ENCODE measurements around the gene ZC3H10. TPM values are rescaled to one million over a fixed set of nuclear protein-coding genes. Genes with fewer than 3 reads are reported as not detected.

ZC3H10 gene
- total and polyA plus RNA-seq, 2 experiments from 2014 or later, result 2.7 to 5.4 TPM

- H3F3A ChIP-seq (replicated peaks; ENCODE audit: low read depth), result peaks cover 26% of the 10 kb centered on the region
- peak overlapping the region; percentile 89 for H3K4me2 ChIP-seq
- no peaks in the 10 kb centered on the region for H3K27me3 ChIP-seq (ENCODE audit: insufficient read depth)
- H3K36me3 Mint-ChIP-seq (ENCODE audit: low read depth), result peaks cover 22% of the 10 kb centered on the region
- peaks cover 26% of the 10 kb centered on the region for H3K4me1 Mint-ChIP-seq
- peak overlapping the region; percentile 45; the same call in 1 of the 2 replicates for H3K27ac ChIP-seq (ENCODE audit: low read depth)
- H3K79me2 ChIP-seq (replicated peaks; ENCODE audit: insufficient read depth), result peaks cover 13% of the 10 kb centered on the region; the same call in 1 of the 2 replicates
- peak overlapping the region; percentile 88; the same call in 1 of the 2 replicates for H2AFZ ChIP-seq
- peaks cover 22% of the 10 kb centered on the region for H3K4me1 ChIP-seq (ENCODE audit: insufficient read depth)
- 0 out of 2 replicates have a peak, but pooled peaks cover 2% of the 10 kb centered on the region for H3K36me3 ChIP-seq (ENCODE audit: insufficient read depth)
- ATAC-seq (no peak; the same call in 2 of the 3 replicates), DNase-seq (ENCODE audit: low spot score) (no peak)
- H3K4me3 ChIP-seq, result peak overlapping the region; percentile 90
- H3K9me3 Mint-ChIP-seq, result no peaks in the 10 kb centered on the region; the same call in 1 of the 3 replicates
- no peaks in the 10 kb centered on the region for H4K20me1 ChIP-seq (replicated peaks; ENCODE audit: insufficient read depth)
- H3K27me3 Mint-ChIP-seq (ENCODE audit: insufficient read depth, low read depth, poor library complexity), result peaks cover 21% of the 10 kb centered on the region
- TF ChIP-seq ETS1 (IDR thresholded peaks at IDR 0.05) (no peak), STAT1 (IDR thresholded peaks at IDR 0.05; ENCODE audit: unreplicated experiment) (no peak), ZNF114 (CRISPR knock-in tag; IDR thresholded peaks at IDR 0.05) (no peak), EZH2phosphoT487 (IDR thresholded peaks at IDR 0.05; ENCODE audit: unreplicated experiment) (no peak), REST (IDR thresholded peaks at IDR 0.05; ENCODE audit: unreplicated experiment) (no peak)
- peak overlapping the region; percentile 98 for H3K27ac Mint-ChIP-seq
- H3K4me3 Mint-ChIP-seq, result peak overlapping the region; percentile 96
- no peaks in the 10 kb centered on the region for H3K9me2 ChIP-seq (ENCODE audit: insufficient read depth)
Measured at GRCh38 chr12:56152756-56153677, 35.0 kb downstream of the ZC3H10 start.

GRCh38 chr12:56153678-56154065 is 35.6 kb downstream of the ZC3H10 start:
- H3K4me1 ChIP-seq (ENCODE audit: insufficient read depth), result peaks cover 22% of the 10 kb centered on the region
- peaks cover 26% of the 10 kb centered on the region for H3F3A ChIP-seq (replicated peaks; ENCODE audit: low read depth)
- peak overlapping the region; percentile 90 for H3K4me3 ChIP-seq
- Mint-ChIP-seq H3K36me3 (ENCODE audit: low read depth) (peaks cover 28% of the 10 kb centered on the region), H3K4me1 (peaks cover 26% of the 10 kb centered on the region), H3K4me3 (peak overlapping the region; percentile 96), H3K27me3 (ENCODE audit: insufficient read depth, low read depth, poor library complexity) (peaks cover 26% of the 10 kb centered on the region), H3K9me3 (no peaks in the 10 kb centered on the region; the same call in 1 of the 3 replicates), H3K27ac (no peak overlapping the region)
- no peak for TF ChIP-seq NANOG (IDR thresholded peaks at IDR 0.05; ENCODE audit: borderline replicate concordance)
- no peak for TF ChIP-seq EZH2 (IDR thresholded peaks at IDR 0.05; ENCODE audit: low read depth, unreplicated experiment)
- no peak for TF ChIP-seq ETS1 (IDR thresholded peaks at IDR 0.05)
- no peak for TF ChIP-seq ZNF331 (CRISPR knock-in tag; IDR thresholded peaks at IDR 0.05; ENCODE audit: low read depth)
- TF ChIP-seq CTCF (conservative IDR thresholded peaks at IDR 0.05; ENCODE audit: low read depth in 2 of 2), result no peak
- no peak for TF ChIP-seq JUNB (IDR thresholded peaks at IDR 0.05; ENCODE audit: unreplicated experiment)
- no peak for TF ChIP-seq POLR2AphosphoS5 (IDR thresholded peaks at IDR 0.05; ENCODE audit: low read depth)
- TF ChIP-seq CREB1 (CRISPR knock-in tag; IDR thresholded peaks at IDR 0.05; ENCODE audit: low read depth), result no peak
- no peak for TF ChIP-seq ZNF114 (CRISPR knock-in tag; IDR thresholded peaks at IDR 0.05)
- no peak for ATAC-seq
- no peaks in the 10 kb centered on the region for H3K9me2 ChIP-seq (ENCODE audit: insufficient read depth)
- no peak overlapping the region for H2AFZ ChIP-seq
- no peaks in the 10 kb centered on the region for H3K27me3 ChIP-seq (ENCODE audit: insufficient read depth)
- H3K79me2 ChIP-seq (replicated peaks; ENCODE audit: insufficient read depth), result peaks cover 17% of the 10 kb centered on the region
- H3K36me3 ChIP-seq (ENCODE audit: insufficient read depth), result 0 out of 2 replicates have a peak, but pooled peaks cover 2% of the 10 kb centered on the region
- no peak overlapping the region for H3K27ac ChIP-seq (ENCODE audit: low read depth)
- peak overlapping the region; percentile 89 for H3K4me2 ChIP-seq
- no peak for DNase-seq (ENCODE audit: low spot score)
- H4K20me1 ChIP-seq (replicated peaks; ENCODE audit: insufficient read depth), result no peaks in the 10 kb centered on the region
